HepG2 (cell line): ENCODE measurements around the gene ARHGAP12. TPM values are rescaled to one million over a fixed set of nuclear protein-coding genes. Genes with fewer than 3 reads are reported as not detected.

Experiments used
- ATAC-seq: fragments of 200-7000 bp; cut with Tn5 transposase; 3 replicates; pipeline ENCODE4 v1.9.1; 2020; ENCODE audit warnings: mild to moderate bottlenecking, moderate library complexity
- BruUV-seq: library from RNA; stranded (reverse); fragments of 400-500 nt; replicated peaks from 2 replicates; lab custom pipeline; 2021; lab: Mats Ljungman, UMichigan
- CTCF ChIA-PET: fragments of 300-600 bp; formaldehyde crosslinking; extraction: SDS; loops from one replicate; lab custom pipeline; 2021; ENCODE audit warnings: low total read pairs, inconsistent platforms, low intra/inter-chr PET ratio; lab: Yijun Ruan, JAX
- POLR2A ChIA-PET: fragments of 350-600 bp; sonication (Branson Sonifier 250); formaldehyde crosslinking; loops from one replicate; lab custom pipeline; 2020; ENCODE audit warnings: antibody characterized with exemption, inconsistent platforms; lab: Yijun Ruan, JAX
- DNase-seq: peaks from one replicate; pipeline ENCODE4 v3.0.0-alpha.2; 2015; ENCODE audit warnings: low spot score
- FAIRE-seq: peaks from 3 replicates; lab custom pipeline; 2011; peaks lifted over from hg19 to GRCh38; lab: Jason Lieb, UNC
- H2AFZ ChIP-seq: one replicate; pipeline ENCODE4 v1.6.1; 2011; ENCODE audit warnings: low read length, inconsistent platforms
- H3K27ac ChIP-seq: fragments of 300-600 bp; 3 replicates; pipeline ENCODE4 v1.8.0; 2011; ENCODE audit warnings: mixed run types, mild to moderate bottlenecking, mixed read lengths, low read length, inconsistent platforms; ENCODE audit not compliant: insufficient read depth; ENCODE audit errors: extremely low read length
- H3K27me3 ChIP-seq, 2 experiments: fragments of 200-600 bp in 1 of 2; 2 replicates in 1 of 2; 3 replicates in 1 of 2; pipeline versions ENCODE4 v1.6.0 to v1.8.0; 2011; ENCODE audit warnings: low read length in 2 of 2, mild to moderate bottlenecking in 2 of 2, moderate library complexity in 2 of 2, inconsistent platforms in 1 of 2; ENCODE audit not compliant: insufficient read depth in 2 of 2, control insufficient read depth in 1 of 2
- H3K36me3 ChIP-seq, 2 experiments: fragments of 200-600 bp in 1 of 2; replicated peaks in 1 of 2; 2 replicates in 1 of 2; 3 replicates in 1 of 2; pipeline versions ENCODE4 v1.5.1 to v1.8.0; 2011; ENCODE audit warnings: low read length in 2 of 2, inconsistent platforms in 1 of 2; ENCODE audit not compliant: insufficient read depth in 2 of 2, control insufficient read depth in 1 of 2
- H3K4me1 ChIP-seq: 2 replicates; pipeline ENCODE4 v1.5.1; 2012; ENCODE audit warnings: low read length, inconsistent platforms; ENCODE audit not compliant: insufficient read depth
- H3K4me2 ChIP-seq: 2 replicates; pipeline ENCODE4 v1.6.0; 2011; ENCODE audit warnings: low read depth, low read length, inconsistent platforms
- H3K4me3 ChIP-seq, 3 experiments: fragments of 200-600 bp in 1 of 3; sonication (generic), shearing (Covaris generic) in 1 of 3; replicated peaks in 1 of 3; 2 replicates each; pipeline ENCODE4 v1.5.1; 2011 to 2016; ENCODE audit warnings: low read length in 3 of 3, inconsistent platforms in 2 of 3, low read depth in 2 of 3, mild to moderate bottlenecking in 2 of 3, control low read depth in 1 of 3, mixed read lengths in 1 of 3; ENCODE audit not compliant: insufficient read depth in 1 of 3
- H3K79me2 ChIP-seq: one replicate; pipeline ENCODE4 v1.6.1; 2011; ENCODE audit warnings: low read length, inconsistent platforms; ENCODE audit not compliant: insufficient read depth
- H3K9ac ChIP-seq: 2 replicates; pipeline ENCODE4 v1.6.0; 2011; ENCODE audit warnings: mild to moderate bottlenecking, low read depth, low read length, inconsistent platforms; ENCODE audit not compliant: insufficient read depth
- H3K9me3 ChIP-seq: 2 replicates; pipeline ENCODE4 v1.5.1; 2012; ENCODE audit warnings: mild to moderate bottlenecking, low read length
- H4K20me1 ChIP-seq: 2 replicates; pipeline ENCODE4 v1.6.0; 2011; ENCODE audit warnings: inconsistent platforms, mild to moderate bottlenecking, low read length, moderate library complexity; ENCODE audit not compliant: insufficient read depth
- CEBPB ChIP-seq: IDR thresholded peaks from 2 replicates; pipeline ENCODE4 v1.6.1; 2011; ENCODE audit warnings: low read depth, low read length, improper control_type of control experiment, borderline replicate concordance
- SMYD3 ChIP-seq: sonication (generic); formaldehyde crosslinking; IDR thresholded peaks from 2 replicates; pipeline ENCODE4 v1.8.1; 2023; ENCODE audit warnings: mild to moderate bottlenecking, missing genetic modification reagents
- TFE3 ChIP-seq: IDR thresholded peaks from 2 replicates; pipeline ENCODE4 v1.6.1; 2016
- ZNF513 ChIP-seq: sonication (generic); formaldehyde crosslinking; conservative IDR thresholded peaks from 2 replicates; pipeline ENCODE4 v1.5.0; 2020; ENCODE audit warnings: missing genetic modification reagents
- ZNF691 ChIP-seq: sonication (generic); formaldehyde crosslinking; IDR thresholded peaks from 2 replicates; pipeline ENCODE4 v1.4.0; 2020; ENCODE audit warnings: missing genetic modification reagents, low read depth, mild to moderate bottlenecking, borderline replicate concordance
- WGBS: methylation state at CpG from one replicate; pipeline ENCODE4 v1.1.6; 2017; ENCODE audit warnings: low lambda C conversion rate; 5-methylcytosine and 5-hydroxymethylcytosine counted together
- in situ Hi-C: cut with HindIII; loops from 2 replicates; pipeline ENCODE4 v1.10.0; 2017; ENCODE audit warnings: low pct_unique_long_range_greater_than_20kb; ENCODE audit not compliant: extremely low pct_ligation_motif_present
- intact Hi-C: fragments of 100-400 bp; cut with micrococcal nuclease; formaldehyde crosslinking; loops from one replicate; pipeline ENCODE4 v1.10.0; 2022; ENCODE audit not compliant: unreplicated experiment
- polyA plus RNA-seq, 8 experiments: library from polyadenylated mRNA; depleted of rRNA in 3 of 8; stranded (reverse) in 7 of 8; unstranded in 1 of 8; fragments of >200 nt; fragmentation: Illumina TruSeq in 4 of 8; extraction: Trizol in 4 of 8; gene quantifications; 2 replicates each; pipeline versions ENCODE4 v1.2.1 to v1.2.3, GENCODE V29; 2011 to 2016; ENCODE audit warnings: low read depth in 4 of 8, missing spikeins in 1 of 8, mixed read lengths in 1 of 8; ENCODE audit not compliant: insufficient read depth in 1 of 8
- total RNA-seq, 5 experiments: library from RNA; depleted of rRNA; stranded (reverse); fragments of >200 nt; fragmentation: Illumina TruSeq; extraction: Trizol; gene quantifications; 2 replicates each; pipeline ENCODE4 v1.2.3, GENCODE V29; 2016; ENCODE audit warnings: low read depth in 1 of 5

The ARHGAP12 gene
- total and polyA plus RNA-seq, 2 of the 13 experiments (the other 11 are each of a cell fraction or from before 2014, with no cell fraction given): 25.0 to 54.6 TPM

- TF ChIP-seq TFE3 (CRISPR knock-in tag) (no peak), ZNF513 (no peak), ZNF691 (CRISPR knock-in tag) (no peak)
Observed at GRCh38 chr10:31958856-31959255, 30.2 kb upstream of the ARHGAP12 start (continued).

- BruUV-seq: no TSS peak
- no peak for TF ChIP-seq SMYD3
- peak; percentile 43; the same call in 1 of the 2 replicates for TF ChIP-seq CEBPB
- CTCF ChIA-PET: no interaction called here
- 0 out of 5 replicates have a peak, but pooled peaks cover 0 to 3% of the 10 kb centered on the region in 2 experiments for H3K36me3 ChIP-seq
- POLR2A ChIA-PET: interaction anchor here (0.6 kb wide), 1 partner anchor 41 kb away, joined by 3 read pairs; no protein-coding TSS in a partner anchor
- no peak overlapping the region for H3K4me2 ChIP-seq
- FAIRE-seq (no peak), DNase-seq (no peak), ATAC-seq (no peak)
- intact Hi-C loops (no loop called here), in situ Hi-C loops (no loop called here)
- H3K9ac ChIP-seq: no peak overlapping the region
- WGBS: 85% methylated on average over 5 of the region's 5 CpGs
- H2AFZ ChIP-seq: no peak overlapping the region
- peaks cover 63% of the 10 kb centered on the region for H3K4me1 ChIP-seq
- no peak overlapping the region for H3K27ac ChIP-seq
- H3K9me3 ChIP-seq: peaks cover 25% of the 10 kb centered on the region
- H3K79me2 ChIP-seq: no peaks in the 10 kb centered on the region
- H3K4me3 ChIP-seq: no peak overlapping the region
- no peaks in the 10 kb centered on the region for H4K20me1 ChIP-seq
- no peaks in the 10 kb centered on the region for H3K27me3 ChIP-seq
Observed at GRCh38 chr10:31956200-31956946, 27.7 kb upstream of the ARHGAP12 start.
